Skeletal muscle cell (primary cell): Measurements from ENCODE around the gene FITM1.

Source experiments
- DNase-seq: peaks from one replicate; pipeline ENCODE4 v3.0.0-alpha.2; 2010; ENCODE audit warnings: low read depth
- H3K4me3 ChIP-seq: 2 replicates; pipeline ENCODE4 v1.5.1; 2011; ENCODE audit warnings: low read depth, mild to moderate bottlenecking, control low read depth, low read length, moderate library complexity

Gene FITM1

DNA sequence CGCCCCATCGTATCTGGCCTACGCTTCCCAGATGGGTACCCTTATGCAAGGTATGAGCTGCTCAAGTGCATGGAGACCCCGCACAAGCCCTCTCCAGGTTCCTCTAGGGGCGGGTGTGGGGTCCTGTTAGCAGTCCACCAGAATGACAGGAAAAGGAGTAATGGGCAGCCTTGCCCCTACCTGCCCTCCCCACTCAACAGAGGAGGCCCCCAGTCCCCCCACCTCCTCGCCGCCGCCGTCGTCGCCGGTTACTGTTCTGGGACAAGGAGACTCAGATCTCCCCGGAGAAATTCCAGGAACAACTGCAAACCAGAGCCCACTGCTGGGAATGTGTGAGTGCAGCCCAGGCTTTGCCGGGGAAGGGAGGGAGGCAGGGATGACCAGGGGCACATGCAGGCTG, 47.4 kb downstream of the FITM1 start:
- no peak for DNase-seq
- H3K4me3 ChIP-seq, result no peak overlapping the region

GRCh38 chr14:24178399-24179178, 48.1 kb downstream of the FITM1 start:
- H3K4me3 ChIP-seq, result no peak overlapping the region
- no peak for DNase-seq

- no peak overlapping the region for H3K4me3 ChIP-seq
- DNase-seq, result no peak
Measured at GRCh38 chr14:24179294-24179960, 49.0 kb downstream of the FITM1 start.

GRCh38 chr14:24179961-24180796, 49.7 kb downstream of the FITM1 start:
- H3K4me3 ChIP-seq, result no peak overlapping the region
- DNase-seq, result peak; percentile 64

DNA sequence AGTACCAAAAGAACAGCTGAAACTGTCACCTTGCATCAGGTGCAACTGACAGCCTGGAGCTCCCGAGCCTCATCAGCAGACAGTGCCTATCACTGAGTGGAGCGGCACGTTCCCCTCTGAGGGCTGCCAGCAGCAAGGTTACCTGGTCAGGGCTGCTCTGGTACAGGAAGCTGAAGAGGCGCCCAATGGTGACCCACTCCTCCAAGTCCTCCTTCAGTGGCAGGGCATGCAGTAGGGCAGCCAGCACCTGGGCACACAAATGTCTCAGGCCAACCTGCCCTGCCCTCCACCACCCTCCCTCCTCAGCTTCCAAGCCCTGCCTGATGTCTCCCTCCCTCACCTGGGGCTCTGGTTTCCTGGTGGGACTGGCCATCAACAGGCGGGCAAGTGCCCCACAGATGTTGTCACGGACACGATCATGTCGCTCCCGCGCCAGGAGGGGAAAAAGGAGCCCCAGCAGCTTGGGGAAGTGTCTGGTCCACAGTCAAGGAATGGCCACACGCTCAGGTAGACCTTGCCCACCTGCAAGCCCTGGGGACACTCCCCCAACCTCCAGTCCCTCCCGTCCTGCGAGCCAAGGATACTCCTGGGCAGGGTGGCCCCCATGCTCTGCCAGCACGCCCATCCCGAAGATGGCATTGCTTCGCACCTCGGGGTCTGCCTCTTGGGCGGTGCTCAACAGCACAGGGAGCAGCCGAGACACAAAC, 51.1 kb downstream of the FITM1 start:
- H3K4me3 ChIP-seq, result no peak overlapping the region
- no peak for DNase-seq
